H9 (cell line): ENCODE data around the gene FOXK1. TPM values are rescaled to one million over a fixed set of nuclear protein-coding genes. Genes with fewer than 3 reads are reported as not detected.

ENCODE experiments used
- DNase-seq: peaks from one replicate; pipeline ENCODE4 v3.0.0-alpha.2; 2017
- H2AFZ ChIP-seq: one replicate; pipeline ENCODE4 v1.6.1; 2013; ENCODE audit warnings: mild to moderate bottlenecking, low read length, control low read depth, moderate library complexity
- H2AK5ac ChIP-seq: 2 replicates; pipeline ENCODE4 v1.6.1; 2013; ENCODE audit warnings: low read length, control low read depth, mixed read lengths; ENCODE audit not compliant: insufficient read length
- H2BK120ac ChIP-seq: one replicate; pipeline ENCODE4 v1.6.1; 2013; ENCODE audit warnings: low read depth, mild to moderate bottlenecking, low read length, control low read depth, inconsistent platforms; ENCODE audit not compliant: poor library complexity, severe bottlenecking
- H2BK12ac ChIP-seq: 2 replicates; pipeline ENCODE4 v1.6.1; 2013; ENCODE audit warnings: low read length, control low read depth, mixed read lengths, low read depth; ENCODE audit not compliant: insufficient read length
- H2BK15ac ChIP-seq: 2 replicates; pipeline ENCODE4 v1.6.1; 2013; ENCODE audit warnings: low read depth, low read length, control low read depth
- H2BK20ac ChIP-seq: one replicate; pipeline ENCODE4 v1.6.1; 2013; ENCODE audit warnings: low read depth, mild to moderate bottlenecking, low read length, control low read depth, inconsistent platforms; ENCODE audit not compliant: poor library complexity, severe bottlenecking
- H2BK5ac ChIP-seq: 2 replicates; pipeline ENCODE4 v1.6.1; 2013; ENCODE audit warnings: low read length, control low read depth, mixed read lengths; ENCODE audit not compliant: insufficient read length
- H3K14ac ChIP-seq: 2 replicates; pipeline ENCODE4 v1.6.1; 2013; ENCODE audit warnings: low read length, control low read depth; ENCODE audit not compliant: insufficient read depth
- H3K18ac ChIP-seq: 2 replicates; pipeline ENCODE4 v1.6.1; 2013; ENCODE audit warnings: low read depth, mild to moderate bottlenecking, mixed read lengths, low read length, control low read depth; ENCODE audit not compliant: insufficient read length
- H3K23ac ChIP-seq: 2 replicates; pipeline ENCODE4 v1.6.1; 2013; ENCODE audit warnings: low read length, control low read depth, mixed read lengths, low read depth; ENCODE audit not compliant: insufficient read length
- H3K23me2 ChIP-seq: 2 replicates; pipeline ENCODE4 v1.6.1; 2013; ENCODE audit warnings: low read depth, mild to moderate bottlenecking, mixed read lengths, low read length, control low read depth; ENCODE audit not compliant: insufficient read length, poor library complexity, severe bottlenecking
- H3K27ac ChIP-seq: 2 replicates; pipeline ENCODE4 v1.5.1; 2013; ENCODE audit warnings: low read length, control low read depth, mixed read lengths, low read depth; ENCODE audit not compliant: insufficient read length
- H3K27me3 ChIP-seq: 2 replicates; pipeline ENCODE4 v1.6.1; 2013; ENCODE audit warnings: low read length, control low read depth, inconsistent platforms; ENCODE audit not compliant: insufficient read depth
- H3K4ac ChIP-seq: 2 replicates; pipeline ENCODE4 v1.6.1; 2013; ENCODE audit warnings: low read depth, mild to moderate bottlenecking, control low read depth, inconsistent platforms, low read length, moderate library complexity
- H3K4me1 ChIP-seq: 2 replicates; pipeline ENCODE4 v1.6.1; 2013; ENCODE audit warnings: low read length, control low read depth, inconsistent platforms; ENCODE audit not compliant: insufficient read depth
- H3K4me2 ChIP-seq: 2 replicates; pipeline ENCODE4 v1.6.1; 2013; ENCODE audit warnings: low read length, control low read depth, mixed read lengths; ENCODE audit not compliant: insufficient read length, insufficient read depth
- H3K56ac ChIP-seq: 2 replicates; pipeline ENCODE4 v1.6.1; 2013; ENCODE audit warnings: low read depth, mild to moderate bottlenecking, mixed read lengths, low read length, control low read depth; ENCODE audit not compliant: insufficient read length
- H3K79me1 ChIP-seq: 2 replicates; pipeline ENCODE4 v1.6.1; 2013; ENCODE audit warnings: low read depth, mild to moderate bottlenecking, moderate library complexity, low read length, control low read depth, inconsistent platforms; ENCODE audit not compliant: insufficient read depth, poor library complexity, severe bottlenecking
- H3K79me2 ChIP-seq: 2 replicates; pipeline ENCODE4 v1.6.1; 2013; ENCODE audit warnings: low read length, control low read depth, inconsistent platforms; ENCODE audit not compliant: insufficient read depth
- H3K9ac ChIP-seq: 2 replicates; pipeline ENCODE4 v1.6.1; 2013; ENCODE audit warnings: low read length, control low read depth, mixed read lengths; ENCODE audit not compliant: insufficient read length; ENCODE audit errors: extremely low read depth
- H3K9me3 ChIP-seq: one replicate; pipeline ENCODE4 v1.6.1; 2013; ENCODE audit warnings: low read depth, low read length, inconsistent platforms; ENCODE audit not compliant: control insufficient read depth
- H3T11ph ChIP-seq: one replicate; pipeline ENCODE4 v1.6.1; 2013; ENCODE audit warnings: mild to moderate bottlenecking, low read length, control low read depth, inconsistent platforms
- H4K20me1 ChIP-seq: one replicate; pipeline ENCODE4 v1.6.1; 2013; ENCODE audit not compliant: control insufficient read depth, insufficient read length, insufficient read depth
- H4K5ac ChIP-seq: 2 replicates; pipeline ENCODE4 v1.6.1; 2013; ENCODE audit warnings: low read depth, mild to moderate bottlenecking, mixed read lengths, low read length, control low read depth; ENCODE audit not compliant: insufficient read length
- H4K8ac ChIP-seq: replicated peaks from 2 replicates; pipeline ENCODE4 v1.6.1; 2013; ENCODE audit warnings: low read length, control low read depth, mixed read lengths, low read depth; ENCODE audit not compliant: insufficient read length
- H4K91ac ChIP-seq: 2 replicates; pipeline ENCODE4 v1.6.1; 2013; ENCODE audit warnings: low read depth, mild to moderate bottlenecking, moderate library complexity, mixed read lengths, low read length, control low read depth; ENCODE audit not compliant: insufficient read length
- H3K27ac Mint-ChIP-seq, 3 experiments: 2 replicates in 2 of 3; 3 replicates in 1 of 3; pipeline ENCODE4 v1.8.0; 2020 to 2021; ENCODE audit warnings: mixed read lengths in 3 of 3, mild to moderate bottlenecking in 1 of 3, moderate library complexity in 1 of 3
- H3K27me3 Mint-ChIP-seq: 2 replicates; pipeline ENCODE4 v1.8.0; 2021; ENCODE audit warnings: low read depth, mild to moderate bottlenecking, moderate library complexity, mixed read lengths
- H3K36me3 Mint-ChIP-seq, 3 experiments: 2 replicates in 2 of 3; 3 replicates in 1 of 3; pipeline ENCODE4 v1.8.0; 2020 to 2021; ENCODE audit warnings: low read depth in 3 of 3, mixed read lengths in 3 of 3; ENCODE audit not compliant: insufficient read depth in 1 of 3
- H3K4me1 Mint-ChIP-seq, 2 experiments: 2 replicates each; pipeline ENCODE4 v1.8.0; 2020; ENCODE audit warnings: mixed read lengths in 2 of 2
- H3K4me3 Mint-ChIP-seq, 2 experiments: 2 replicates in 1 of 2; 3 replicates in 1 of 2; pipeline ENCODE4 v1.8.0; 2020 to 2021; ENCODE audit warnings: mild to moderate bottlenecking in 2 of 2, mixed read lengths in 2 of 2, moderate library complexity in 1 of 2
- H3K9me3 Mint-ChIP-seq, 2 experiments: 2 replicates in 1 of 2; 3 replicates in 1 of 2; pipeline ENCODE4 v1.8.0; 2020; ENCODE audit warnings: mild to moderate bottlenecking in 2 of 2, mixed read lengths in 2 of 2, moderate library complexity in 1 of 2
- WGBS: extraction: QIAGEN DNeasy Blood & Tissue Kit; methylation state at CpG from one replicate; pipeline ENCODE4 v1.1.7; 2013; ENCODE audit warnings: missing lambda C conversion rate, low lambda C conversion rate, mixed read lengths; ENCODE audit not compliant: insufficient read length; ENCODE audit errors: extremely low coverage; 5-methylcytosine and 5-hydroxymethylcytosine counted together
- total RNA-seq: library from RNA; stranded (reverse); gene quantifications from 2 replicates; pipeline ENCODE4 v1.2.1, GENCODE V29; 2021
- TF ChIP-seq, protein P1 (sequence below): fragments of 200-600 bp; sonication (generic); conservative IDR thresholded peaks from 3 replicates; pipeline ENCODE4 v1.8.0; 2021; ENCODE audit warnings: antibody characterized with exemption, mild to moderate bottlenecking

FOXK1 gene
- total RNA-seq, 1 experiment from 2014 or later: 14.4 TPM

DNA sequence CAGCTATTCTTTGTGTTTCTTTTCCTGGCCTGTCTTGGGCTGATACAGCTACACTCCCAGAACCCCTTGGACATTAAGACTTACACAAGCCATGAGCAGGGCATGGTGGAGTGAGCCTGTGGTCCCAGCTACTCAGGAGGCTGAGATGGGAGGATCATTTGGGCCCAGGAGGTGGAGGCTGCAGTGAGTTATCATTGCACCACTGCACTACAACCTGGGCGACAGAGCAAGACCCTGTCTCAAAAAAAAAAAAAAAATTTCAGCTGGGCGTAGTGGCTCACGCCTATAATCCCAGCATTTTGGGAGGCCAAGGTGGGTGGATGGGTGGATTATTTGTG is 13.6 kb upstream of the FOXK1 start:
- no peaks in the 10 kb centered on the region for H3K27me3 ChIP-seq
- no peaks in the 10 kb centered on the region for H3K23me2 ChIP-seq
- H3K4me1 ChIP-seq: no peaks in the 10 kb centered on the region
- H3K4ac ChIP-seq: no peak overlapping the region
- no peak overlapping the region for H4K91ac ChIP-seq
- no peak overlapping the region for H4K5ac ChIP-seq
- no peak overlapping the region for H3K23ac ChIP-seq
- TF ChIP-seq, protein P1, sequence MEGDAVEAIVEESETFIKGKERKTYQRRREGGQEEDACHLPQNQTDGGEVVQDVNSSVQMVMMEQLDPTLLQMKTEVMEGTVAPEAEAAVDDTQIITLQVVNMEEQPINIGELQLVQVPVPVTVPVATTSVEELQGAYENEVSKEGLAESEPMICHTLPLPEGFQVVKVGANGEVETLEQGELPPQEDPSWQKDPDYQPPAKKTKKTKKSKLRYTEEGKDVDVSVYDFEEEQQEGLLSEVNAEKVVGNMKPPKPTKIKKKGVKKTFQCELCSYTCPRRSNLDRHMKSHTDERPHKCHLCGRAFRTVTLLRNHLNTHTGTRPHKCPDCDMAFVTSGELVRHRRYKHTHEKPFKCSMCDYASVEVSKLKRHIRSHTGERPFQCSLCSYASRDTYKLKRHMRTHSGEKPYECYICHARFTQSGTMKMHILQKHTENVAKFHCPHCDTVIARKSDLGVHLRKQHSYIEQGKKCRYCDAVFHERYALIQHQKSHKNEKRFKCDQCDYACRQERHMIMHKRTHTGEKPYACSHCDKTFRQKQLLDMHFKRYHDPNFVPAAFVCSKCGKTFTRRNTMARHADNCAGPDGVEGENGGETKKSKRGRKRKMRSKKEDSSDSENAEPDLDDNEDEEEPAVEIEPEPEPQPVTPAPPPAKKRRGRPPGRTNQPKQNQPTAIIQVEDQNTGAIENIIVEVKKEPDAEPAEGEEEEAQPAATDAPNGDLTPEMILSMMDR: no peak
- H3K79me1 ChIP-seq: no peaks in the 10 kb centered on the region
- DNase-seq: no peak
- Mint-ChIP-seq H3K9me3 (peaks cover 10 to 22% of the 10 kb centered on the region in 2 experiments; a peak in 4 of 5 replicates), H3K27me3 (peaks cover 56% of the 10 kb centered on the region), H3K4me1 (no peaks in the 10 kb centered on the region), H3K4me3 (no peak overlapping the region), H3K27ac (no peak overlapping the region), H3K36me3 (no peaks in the 10 kb centered on the region; a peak in 1 of 7 replicates)
- H3K9ac ChIP-seq: no peak overlapping the region
- no peak overlapping the region for H3K4me2 ChIP-seq
- no peak overlapping the region for H2AFZ ChIP-seq
- no peak overlapping the region for H2BK20ac ChIP-seq
- no peak overlapping the region for H3K27ac ChIP-seq
- no peaks in the 10 kb centered on the region for H3K79me2 ChIP-seq
- no peak overlapping the region for H2BK5ac ChIP-seq
- H2BK12ac ChIP-seq: no peak overlapping the region
- no peaks in the 10 kb centered on the region for H4K20me1 ChIP-seq
- H3K14ac ChIP-seq: no peak overlapping the region
- H2BK120ac ChIP-seq: no peak overlapping the region
- no peak overlapping the region for H4K8ac ChIP-seq
- H2BK15ac ChIP-seq: no peak overlapping the region
- H3K18ac ChIP-seq: no peak overlapping the region
- WGBS: no CpG with 5 or more reads among the region's 3 CpGs
- no peak overlapping the region for H3T11ph ChIP-seq
- no peak overlapping the region for H3K56ac ChIP-seq
- H2AK5ac ChIP-seq: no peak overlapping the region
- H3K9me3 ChIP-seq: no peaks in the 10 kb centered on the region
